Stomach smooth muscle (tissue), 2 donors: ENCODE data around the gene PITRM1.

Experiments used
- H3K27ac ChIP-seq: one replicate; pipeline ENCODE4 v1.7.0; 2013; ENCODE audit warnings: mild to moderate bottlenecking, low read length, inconsistent platforms
- H3K27me3 ChIP-seq, 2 donors: one replicate each; pipeline ENCODE4 v1.7.0; 2013; ENCODE audit warnings: low read length in 2 of 2; ENCODE audit not compliant: insufficient read depth in 2 of 2, control insufficient read depth in 1 of 2
- H3K36me3 ChIP-seq, 2 donors: one replicate each; pipeline ENCODE4 v1.7.0; 2013; ENCODE audit warnings: low read length in 2 of 2; ENCODE audit not compliant: control insufficient read depth in 2 of 2, insufficient read depth in 2 of 2
- H3K4me1 ChIP-seq: one replicate; pipeline ENCODE4 v1.7.0; 2013; ENCODE audit warnings: low read length; ENCODE audit not compliant: control insufficient read depth, insufficient read depth
- H3K4me3 ChIP-seq, 2 donors: one replicate each; pipeline ENCODE4 v1.7.0; 2013; ENCODE audit warnings: low read length in 2 of 2
- H3K9ac ChIP-seq, 2 donors: one replicate each; pipeline ENCODE4 v1.7.0; 2013; ENCODE audit warnings: low read length in 2 of 2, mild to moderate bottlenecking in 1 of 2
- H3K9me3 ChIP-seq, 2 donors: one replicate each; pipeline ENCODE4 v1.7.0; 2013; ENCODE audit warnings: low read length in 2 of 2; ENCODE audit not compliant: control insufficient read depth in 2 of 2
- donor health status: healthy.
- donor health status: Pancreatic carcinoma.

Gene PITRM1

GRCh38 chr10:3165196-3165595, 7.4 kb downstream of the PITRM1 start:
- H3K4me1 ChIP-seq, result no peaks in the 10 kb centered on the region
- peaks cover 54 to 62% of the 10 kb centered on the region in 2 donors for H3K36me3 ChIP-seq
- no peak overlapping the region for H3K27ac ChIP-seq
- no peak overlapping the region for H3K9ac ChIP-seq
- H3K4me3 ChIP-seq, result no peak overlapping the region
- H3K9me3 ChIP-seq, result no peaks in the 10 kb centered on the region
- no peaks in the 10 kb centered on the region for H3K27me3 ChIP-seq

- H3K36me3 ChIP-seq, result peaks cover 58 to 65% of the 10 kb centered on the region in 2 donors
- no peaks in the 10 kb centered on the region for H3K27me3 ChIP-seq
- no peak overlapping the region for H3K4me3 ChIP-seq
- H3K9me3 ChIP-seq, result no peaks in the 10 kb centered on the region
- no peak overlapping the region for H3K9ac ChIP-seq
- no peaks in the 10 kb centered on the region for H3K4me1 ChIP-seq
- H3K27ac ChIP-seq, result no peak overlapping the region
Observed at GRCh38 chr10:3163879-3164278, 8.7 kb downstream of the PITRM1 start.

GRCh38 chr10:3162533-3162932, 10.0 kb downstream of the PITRM1 start:
- no peak overlapping the region for H3K27ac ChIP-seq
- no peaks in the 10 kb centered on the region for H3K4me1 ChIP-seq
- H3K9ac ChIP-seq, result no peak overlapping the region
- no peak overlapping the region for H3K4me3 ChIP-seq
- H3K36me3 ChIP-seq, result peaks cover 57 to 71% of the 10 kb centered on the region in 2 donors
- no peaks in the 10 kb centered on the region for H3K9me3 ChIP-seq
- H3K27me3 ChIP-seq, result no peaks in the 10 kb centered on the region

- Histone ChIP-seq H3K9ac (no peak overlapping the region), H3K27ac (no peak overlapping the region), H3K9me3 (no peaks in the 10 kb centered on the region), H3K36me3 (peaks cover 53 to 65% of the 10 kb centered on the region in 2 donors), H3K4me3 (no peak overlapping the region), H3K27me3 (no peaks in the 10 kb centered on the region), H3K4me1 (no peaks in the 10 kb centered on the region)
Observed at GRCh38 chr10:3159152-3159551, 13.4 kb downstream of the PITRM1 start.

GRCh38 chr10:3154666-3155065, 17.9 kb downstream of the PITRM1 start:
- H3K27me3 ChIP-seq, result no peaks in the 10 kb centered on the region
- no peak overlapping the region for H3K4me3 ChIP-seq
- H3K9me3 ChIP-seq, result no peaks in the 10 kb centered on the region
- peaks cover 65 to 78% of the 10 kb centered on the region in 2 donors for H3K36me3 ChIP-seq
- peaks cover 3% of the 10 kb centered on the region for H3K4me1 ChIP-seq
- no peak overlapping the region for H3K27ac ChIP-seq
- H3K9ac ChIP-seq, result no peak overlapping the region

- Histone ChIP-seq H3K27ac (no peak overlapping the region), H3K27me3 (no peaks in the 10 kb centered on the region), H3K4me1 (peaks cover 3% of the 10 kb centered on the region), H3K9ac (no peak overlapping the region), H3K36me3 (peaks cover 65 to 76% of the 10 kb centered on the region in 2 donors), H3K4me3 (no peak overlapping the region), H3K9me3 (no peaks in the 10 kb centered on the region)
Observed at GRCh38 chr10:3152566-3152935, 20.0 kb downstream of the PITRM1 start.

- H3K9me3 ChIP-seq, result no peaks in the 10 kb centered on the region
- H3K4me1 ChIP-seq, result peaks cover 3% of the 10 kb centered on the region
- H3K9ac ChIP-seq, result no peak overlapping the region
- H3K27ac ChIP-seq, result no peak overlapping the region
- no peak overlapping the region for H3K4me3 ChIP-seq
- no peaks in the 10 kb centered on the region for H3K27me3 ChIP-seq
- peaks cover 65 to 75% of the 10 kb centered on the region in 2 donors for H3K36me3 ChIP-seq
Observed at GRCh38 chr10:3151889-3152565, 20.6 kb downstream of the PITRM1 start.

- Histone ChIP-seq H3K4me3 (no peak overlapping the region), H3K27me3 (no peaks in the 10 kb centered on the region), H3K9ac (no peak overlapping the region), H3K4me1 (peaks cover 3% of the 10 kb centered on the region), H3K9me3 (no peaks in the 10 kb centered on the region), H3K36me3 (peaks cover 59 to 81% of the 10 kb centered on the region in 2 donors), H3K27ac (no peak overlapping the region)
Observed at GRCh38 chr10:3150961-3151360, 21.6 kb downstream of the PITRM1 start.

GRCh38 chr10:3150366-3150765, 22.2 kb downstream of the PITRM1 start:
- Histone ChIP-seq H3K9ac (no peak overlapping the region), H3K9me3 (no peaks in the 10 kb centered on the region), H3K4me1 (peaks cover 3% of the 10 kb centered on the region), H3K27me3 (no peaks in the 10 kb centered on the region), H3K27ac (no peak overlapping the region), H3K36me3 (peaks cover 61 to 78% of the 10 kb centered on the region in 2 donors), H3K4me3 (no peak overlapping the region)

- Histone ChIP-seq H3K4me3 (no peak overlapping the region), H3K9me3 (no peaks in the 10 kb centered on the region), H3K4me1 (peaks cover 3% of the 10 kb centered on the region), H3K9ac (no peak overlapping the region), H3K36me3 (peaks cover 61 to 78% of the 10 kb centered on the region in 2 donors), H3K27me3 (no peaks in the 10 kb centered on the region), H3K27ac (no peak overlapping the region)
Observed at GRCh38 chr10:3149918-3150317, 22.7 kb downstream of the PITRM1 start.

- Histone ChIP-seq H3K27me3 (no peaks in the 10 kb centered on the region), H3K9ac (no peak overlapping the region), H3K27ac (no peak overlapping the region), H3K9me3 (no peaks in the 10 kb centered on the region), H3K4me1 (peaks cover 2% of the 10 kb centered on the region), H3K36me3 (peaks cover 62 to 79% of the 10 kb centered on the region in 2 donors), H3K4me3 (no peak overlapping the region)
Observed at GRCh38 chr10:3148994-3149393, 23.6 kb downstream of the PITRM1 start.
